ENCODE measurements around the gene ANKRD13B. TPM values are rescaled to one million over a fixed set of nuclear protein-coding genes. Genes with fewer than 3 reads are reported as not detected.

ANKRD13B gene
- total and polyA plus RNA-seq, 12 donors = 1.0 to 23.8 (median 5.4) TPM

GRCh38 chr17:29582254-29582765 lies 10.6 kb upstream of the ANKRD13B start:
- no peak for TF ChIP-seq POLR2A (IDR thresholded peaks at IDR 0.05)
- TF ChIP-seq CTCF (IDR thresholded peaks at IDR 0.05) = no peak
- H3K9me3 ChIP-seq (replicated peaks in 1 of 3) = no peaks in the 10 kb centered on the region
- no peaks in the 10 kb centered on the region for H3K27me3 ChIP-seq
- peaks cover 0 to 30% of the 10 kb centered on the region in 2 donors for H3K36me3 ChIP-seq (replicated peaks in 1 of 2)
- DNase-seq = no peak
- intact Hi-C loops (cut with DNase I) = loop anchor here in 1 of 2 donors (5.0 kb wide), 1 partner anchor 35 kb away; no protein-coding TSS in a partner anchor
- H3K4me1 ChIP-seq (replicated peaks in 1 of 2) = peaks cover 0 to 4% of the 10 kb centered on the region in 2 donors
- WGBS, 4 donors = 85 to 89% (median 88%) methylated on average over 9 to 10 of the region's 10 CpGs
- H3K27ac ChIP-seq = no peak overlapping the region
- H3K4me3 ChIP-seq = no peak overlapping the region

GRCh38 chr17:29582772-29583171 lies 10.2 kb upstream of the ANKRD13B start:
- peak in 2 of 7 donors; percentile 17 to 18 for DNase-seq
- peaks cover 0 to 9% of the 10 kb centered on the region in 2 donors for H3K4me1 ChIP-seq (replicated peaks in 1 of 2)
- peaks cover 0 to 26% of the 10 kb centered on the region in 2 donors for H3K36me3 ChIP-seq (replicated peaks in 1 of 2)
- H3K4me3 ChIP-seq = no peak overlapping the region
- TF ChIP-seq CTCF (IDR thresholded peaks at IDR 0.05) = no peak
- TF ChIP-seq POLR2A (IDR thresholded peaks at IDR 0.05) = no peak
- intact Hi-C loops (cut with DNase I) = loop anchor here in 1 of 2 donors (5.0 kb wide), 1 partner anchor 35 kb away; no protein-coding TSS in a partner anchor
- no peak overlapping the region for H3K27ac ChIP-seq
- WGBS, 4 donors = 91 to 100% (median 97%) methylated on average over 6 to 13 of the region's 13 CpGs
- no peaks in the 10 kb centered on the region for H3K9me3 ChIP-seq (replicated peaks in 1 of 3)
- no peaks in the 10 kb centered on the region for H3K27me3 ChIP-seq

- TF ChIP-seq CTCF (IDR thresholded peaks at IDR 0.05) (no peak), POLR2A (IDR thresholded peaks at IDR 0.05) (no peak)
- DNase-seq = peak in 3 of 7 donors; percentile 14 to 28 (median 21)
- Histone ChIP-seq H3K27me3 (no peaks in the 10 kb centered on the region), H3K4me3 (no peak overlapping the region), H3K27ac (no peak overlapping the region), H3K4me1 (replicated peaks in 1 of 2) (peaks cover 8 to 17% of the 10 kb centered on the region in 2 donors), H3K9me3 (replicated peaks in 1 of 3) (no peaks in the 10 kb centered on the region), H3K36me3 (replicated peaks in 1 of 2) (peaks cover 0 to 20% of the 10 kb centered on the region in 2 donors)
- 79 to 92% (median 90%) methylated on average over 7 to 16 of the region's 16 CpGs for WGBS, 4 donors
- intact Hi-C loops (cut with DNase I) = loop anchor here in 1 of 2 donors (5.0 kb wide), 1 partner anchor 34 kb away; no protein-coding TSS in a partner anchor
These were observed 9.3 kb upstream of the ANKRD13B start for GRCh38 chr17:29583324-29584248.

- Histone ChIP-seq H3K27ac (peak overlapping the region in 2 of 5 donors; percentile 60 to 73), H3K4me1 (replicated peaks in 1 of 2) (peaks cover 9 to 18% of the 10 kb centered on the region in 2 donors), H3K9me3 (replicated peaks in 1 of 3) (no peaks in the 10 kb centered on the region), H3K36me3 (replicated peaks in 1 of 2) (peaks cover 0 to 17% of the 10 kb centered on the region in 2 donors), H3K27me3 (no peaks in the 10 kb centered on the region), H3K4me3 (no peak overlapping the region)
- TF ChIP-seq CTCF (IDR thresholded peaks at IDR 0.05) (no peak), POLR2A (IDR thresholded peaks at IDR 0.05) (no peak)
- intact Hi-C loops (cut with DNase I) = loop anchor here in 1 of 2 donors (5.0 kb wide), 1 partner anchor 33 kb away; no protein-coding TSS in a partner anchor
- peak in 3 of 7 donors; percentile 14 to 18 (median 17) for DNase-seq
- WGBS, 4 donors = 77 to 91% (median 87%) methylated on average over 9 to 12 of the region's 12 CpGs
These were observed 8.4 kb upstream of the ANKRD13B start for GRCh38 chr17:29584452-29585079.
